ENCODE data around the gene FHAD1. TPM values are rescaled to one million over a fixed set of nuclear protein-coding genes. Genes with fewer than 3 reads are reported as not detected.

The FHAD1 gene
- total and polyA plus RNA-seq, 2 of the 13 experiments (the other 11 are each of a cell fraction or from before 2014, with no cell fraction given), result not detected

DNA sequence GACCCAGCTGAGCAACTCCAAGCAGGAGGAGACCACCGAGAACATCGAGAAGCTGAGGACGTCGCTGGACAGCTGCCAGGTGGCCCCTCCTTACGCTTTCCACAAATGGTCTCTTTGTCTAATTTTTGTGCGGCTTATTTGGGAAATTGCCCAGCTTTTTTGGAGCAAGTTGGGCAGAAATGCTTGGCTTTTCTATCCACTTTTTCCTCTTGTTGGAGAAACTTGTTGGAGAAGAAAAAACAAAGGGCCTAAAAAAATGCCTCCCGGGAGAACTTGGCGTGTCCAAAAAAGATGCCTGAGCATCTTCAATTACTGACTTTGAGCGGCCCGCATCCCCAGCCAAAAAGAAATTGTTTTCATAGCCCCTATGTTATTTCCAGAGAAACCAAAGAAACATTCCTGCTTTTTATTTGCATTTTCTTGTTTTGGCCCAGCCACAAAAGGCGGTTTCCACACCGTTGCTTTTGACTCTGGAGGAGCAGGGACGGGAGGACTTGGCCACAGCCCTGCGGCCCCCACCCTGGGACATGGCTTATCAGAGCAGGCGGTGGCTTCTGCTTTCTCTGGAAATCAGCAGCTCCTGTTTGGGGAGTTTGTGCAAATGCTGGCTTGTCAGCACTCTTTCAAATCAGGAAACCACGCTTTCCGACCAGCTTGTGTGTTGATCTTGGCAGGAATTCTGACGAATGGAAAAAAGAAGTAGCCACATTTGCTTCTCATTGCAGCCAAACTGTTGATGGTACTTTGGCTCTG, 81.5 kb downstream of the FHAD1 start:
- Histone ChIP-seq H3K4me1 (ENCODE audit: insufficient read depth, low read length) (peaks cover 9% of the 10 kb centered on the region; the same call in 1 of the 2 replicates), H3K9me3 (ENCODE audit: low read length) (no peaks in the 10 kb centered on the region), H3K9ac (ENCODE audit: insufficient read depth, low read depth, low read length) (no peak overlapping the region), H3K27me3 (ENCODE audit: control insufficient read depth in 1 of 2, insufficient read depth in 2 of 2, low read length in 2 of 2) (peaks cover 5 to 30% of the 10 kb centered on the region in 2 experiments; a peak in 2 of 5 replicates), H3K4me3 (replicated peaks in 1 of 3; ENCODE audit: insufficient read depth in 1 of 3, low read depth in 2 of 3, low read length in 3 of 3) (no peak overlapping the region), H3K79me2 (ENCODE audit: insufficient read depth, low read length) (no peaks in the 10 kb centered on the region), H3K36me3 (replicated peaks in 1 of 2; ENCODE audit: control insufficient read depth in 1 of 2, insufficient read depth in 2 of 2, low read length in 2 of 2) (no peaks in the 10 kb centered on the region), H3K27ac (ENCODE audit: extremely low read length, insufficient read depth, low read length) (no peak overlapping the region), H2AFZ (ENCODE audit: low read length) (no peak overlapping the region), H3K4me2 (ENCODE audit: low read depth, low read length) (no peak overlapping the region), H4K20me1 (ENCODE audit: insufficient read depth, low read length) (no peaks in the 10 kb centered on the region)
- BruUV-seq (replicated peaks), result no TSS peak
- no peak for ATAC-seq
- in situ Hi-C loops (cut with HindIII; ENCODE audit: extremely low pct_ligation_motif_present, low pct_unique_long_range_greater_than_20kb), result loop anchor here (5.0 kb wide), 1 partner anchor 99 kb away; no protein-coding TSS in a partner anchor
- intact Hi-C loops (cut with micrococcal nuclease; ENCODE audit: unreplicated experiment), result no loop called here
- CTCF ChIA-PET (ENCODE audit: low intra/inter-chr PET ratio, low total read pairs), result interaction anchor here (1.5 kb wide), 1 partner anchor 92 kb away, joined by 3 read pairs; no protein-coding TSS in a partner anchor
- POLR2A ChIA-PET, result no interaction called here
- WGBS (ENCODE audit: low lambda C conversion rate), result 34% methylated on average over 18 of the region's 18 CpGs
- no peak for DNase-seq (ENCODE audit: low spot score)
- FAIRE-seq, result no peak
- no peak for TF ChIP-seq SMARCC2 (IDR thresholded peaks at IDR 0.05)
- TF ChIP-seq, protein P1, sequence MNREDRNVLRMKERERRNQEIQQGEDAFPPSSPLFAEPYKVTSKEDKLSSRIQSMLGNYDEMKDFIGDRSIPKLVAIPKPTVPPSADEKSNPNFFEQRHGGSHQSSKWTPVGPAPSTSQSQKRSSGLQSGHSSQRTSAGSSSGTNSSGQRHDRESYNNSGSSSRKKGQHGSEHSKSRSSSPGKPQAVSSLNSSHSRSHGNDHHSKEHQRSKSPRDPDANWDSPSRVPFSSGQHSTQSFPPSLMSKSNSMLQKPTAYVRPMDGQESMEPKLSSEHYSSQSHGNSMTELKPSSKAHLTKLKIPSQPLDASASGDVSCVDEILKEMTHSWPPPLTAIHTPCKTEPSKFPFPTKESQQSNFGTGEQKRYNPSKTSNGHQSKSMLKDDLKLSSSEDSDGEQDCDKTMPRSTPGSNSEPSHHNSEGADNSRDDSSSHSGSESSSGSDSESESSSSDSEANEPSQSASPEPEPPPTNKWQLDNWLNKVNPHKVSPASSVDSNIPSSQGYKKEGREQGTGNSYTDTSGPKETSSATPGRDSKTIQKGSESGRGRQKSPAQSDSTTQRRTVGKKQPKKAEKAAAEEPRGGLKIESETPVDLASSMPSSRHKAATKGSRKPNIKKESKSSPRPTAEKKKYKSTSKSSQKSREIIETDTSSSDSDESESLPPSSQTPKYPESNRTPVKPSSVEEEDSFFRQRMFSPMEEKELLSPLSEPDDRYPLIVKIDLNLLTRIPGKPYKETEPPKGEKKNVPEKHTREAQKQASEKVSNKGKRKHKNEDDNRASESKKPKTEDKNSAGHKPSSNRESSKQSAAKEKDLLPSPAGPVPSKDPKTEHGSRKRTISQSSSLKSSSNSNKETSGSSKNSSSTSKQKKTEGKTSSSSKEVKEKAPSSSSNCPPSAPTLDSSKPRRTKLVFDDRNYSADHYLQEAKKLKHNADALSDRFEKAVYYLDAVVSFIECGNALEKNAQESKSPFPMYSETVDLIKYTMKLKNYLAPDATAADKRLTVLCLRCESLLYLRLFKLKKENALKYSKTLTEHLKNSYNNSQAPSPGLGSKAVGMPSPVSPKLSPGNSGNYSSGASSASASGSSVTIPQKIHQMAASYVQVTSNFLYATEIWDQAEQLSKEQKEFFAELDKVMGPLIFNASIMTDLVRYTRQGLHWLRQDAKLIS (CRISPR knock-in tag; IDR thresholded peaks at IDR 0.05), result no peak
- no peak for TF ChIP-seq ATRX (CRISPR knock-in tag; IDR thresholded peaks at IDR 0.05; ENCODE audit: borderline replicate concordance)
- TF ChIP-seq, protein P2, sequence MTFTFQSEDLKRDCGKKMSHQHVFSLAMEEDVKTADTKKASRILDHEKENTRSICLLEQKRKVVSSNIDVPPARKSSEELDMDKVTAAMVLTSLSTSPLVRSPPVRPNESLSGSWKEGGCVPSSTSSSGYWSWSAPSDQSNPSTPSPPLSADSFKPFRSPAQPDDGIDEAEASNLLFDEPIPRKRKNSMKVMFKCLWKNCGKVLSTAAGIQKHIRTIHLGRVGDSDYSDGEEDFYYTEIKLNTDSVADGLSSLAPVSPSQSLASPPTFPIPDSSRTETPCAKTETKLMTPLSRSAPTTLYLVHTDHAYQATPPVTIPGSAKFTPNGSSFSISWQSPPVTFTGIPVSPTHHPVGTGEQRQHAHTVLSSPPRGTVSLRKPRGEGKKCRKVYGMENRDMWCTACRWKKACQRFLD (CRISPR knock-in tag; IDR thresholded peaks at IDR 0.05; ENCODE audit: borderline replicate concordance), result no peak
- TF ChIP-seq SKI (IDR thresholded peaks at IDR 0.05; ENCODE audit: partially characterized antibody), result no peak
- TF ChIP-seq ZNF333 (CRISPR knock-in tag; IDR thresholded peaks at IDR 0.05; ENCODE audit: borderline replicate concordance), result no peak
- TF ChIP-seq ZNF20 (CRISPR knock-in tag; IDR thresholded peaks at IDR 0.05), result no peak
- TF ChIP-seq SYNCRIP (IDR thresholded peaks at IDR 0.05; ENCODE audit: insufficient read depth, low read depth, low read length), result no peak
- TF ChIP-seq, protein P3, sequence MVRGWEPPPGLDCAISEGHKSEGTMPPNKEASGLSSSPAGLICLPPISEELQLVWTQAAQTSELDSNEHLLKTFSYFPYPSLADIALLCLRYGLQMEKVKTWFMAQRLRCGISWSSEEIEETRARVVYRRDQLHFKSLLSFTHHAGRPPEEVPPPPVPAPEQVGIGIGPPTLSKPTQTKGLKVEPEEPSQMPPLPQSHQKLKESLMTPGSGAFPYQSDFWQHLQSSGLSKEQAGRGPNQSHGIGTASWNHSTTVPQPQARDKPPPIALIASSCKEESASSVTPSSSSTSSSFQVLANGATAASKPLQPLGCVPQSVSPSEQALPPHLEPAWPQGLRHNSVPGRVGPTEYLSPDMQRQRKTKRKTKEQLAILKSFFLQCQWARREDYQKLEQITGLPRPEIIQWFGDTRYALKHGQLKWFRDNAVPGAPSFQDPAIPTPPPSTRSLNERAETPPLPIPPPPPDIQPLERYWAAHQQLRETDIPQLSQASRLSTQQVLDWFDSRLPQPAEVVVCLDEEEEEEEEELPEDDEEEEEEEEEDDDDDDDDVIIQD (CRISPR knock-in tag; IDR thresholded peaks at IDR 0.05; ENCODE audit: low read depth), result no peak
- no peak for TF ChIP-seq ZNF431 (CRISPR knock-in tag; IDR thresholded peaks at IDR 0.05; ENCODE audit: borderline replicate concordance, low read depth)
- TF ChIP-seq IRF2 (CRISPR knock-in tag; IDR thresholded peaks at IDR 0.05), result no peak
- TF ChIP-seq, protein P4, sequence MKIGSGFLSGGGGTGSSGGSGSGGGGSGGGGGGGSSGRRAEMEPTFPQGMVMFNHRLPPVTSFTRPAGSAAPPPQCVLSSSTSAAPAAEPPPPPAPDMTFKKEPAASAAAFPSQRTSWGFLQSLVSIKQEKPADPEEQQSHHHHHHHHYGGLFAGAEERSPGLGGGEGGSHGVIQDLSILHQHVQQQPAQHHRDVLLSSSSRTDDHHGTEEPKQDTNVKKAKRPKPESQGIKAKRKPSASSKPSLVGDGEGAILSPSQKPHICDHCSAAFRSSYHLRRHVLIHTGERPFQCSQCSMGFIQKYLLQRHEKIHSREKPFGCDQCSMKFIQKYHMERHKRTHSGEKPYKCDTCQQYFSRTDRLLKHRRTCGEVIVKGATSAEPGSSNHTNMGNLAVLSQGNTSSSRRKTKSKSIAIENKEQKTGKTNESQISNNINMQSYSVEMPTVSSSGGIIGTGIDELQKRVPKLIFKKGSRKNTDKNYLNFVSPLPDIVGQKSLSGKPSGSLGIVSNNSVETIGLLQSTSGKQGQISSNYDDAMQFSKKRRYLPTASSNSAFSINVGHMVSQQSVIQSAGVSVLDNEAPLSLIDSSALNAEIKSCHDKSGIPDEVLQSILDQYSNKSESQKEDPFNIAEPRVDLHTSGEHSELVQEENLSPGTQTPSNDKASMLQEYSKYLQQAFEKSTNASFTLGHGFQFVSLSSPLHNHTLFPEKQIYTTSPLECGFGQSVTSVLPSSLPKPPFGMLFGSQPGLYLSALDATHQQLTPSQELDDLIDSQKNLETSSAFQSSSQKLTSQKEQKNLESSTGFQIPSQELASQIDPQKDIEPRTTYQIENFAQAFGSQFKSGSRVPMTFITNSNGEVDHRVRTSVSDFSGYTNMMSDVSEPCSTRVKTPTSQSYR (CRISPR knock-in tag; IDR thresholded peaks at IDR 0.05; ENCODE audit: borderline replicate concordance), result no peak
- no peak for TF ChIP-seq PAX8 (CRISPR knock-in tag; IDR thresholded peaks at IDR 0.05; ENCODE audit: borderline replicate concordance)
- TF ChIP-seq AGO1 (IDR thresholded peaks at IDR 0.05; ENCODE audit: low read depth, low read length, poor library complexity, severe bottlenecking), result no peak

Measured in HepG2 (cell line).